A549 (cell line): ENCODE measurements around the gene ASCC2. TPM values are rescaled to one million over a fixed set of nuclear protein-coding genes. Genes with fewer than 3 reads are reported as not detected.

Experiments
- ATAC-seq, 2 experiments: fragments of 200-7000 bp in 1 of 2; fragments of >200 bp in 1 of 2; cut with Nextera tagmentation in 1 of 2; cut with Tn5 transposase in 1 of 2; 3 replicates each; pipeline versions ENCODE4 v1.8.0 to v1.9.1; 2018 to 2020; ENCODE audit warnings: mild to moderate bottlenecking in 1 of 2, moderate library complexity in 1 of 2
- CTCF ChIA-PET: fragments of 300-600 bp; sonication (Branson Sonifier 250); formaldehyde crosslinking; extraction: SDS; loops from one replicate; lab custom pipeline; 2021; ENCODE audit warnings: antibody characterized with exemption, inconsistent platforms; lab: Yijun Ruan, JAX
- POLR2A ChIA-PET: fragments of 350-600 bp; formaldehyde crosslinking; extraction: SDS; loops from one replicate; lab custom pipeline; 2021; ENCODE audit warnings: antibody characterized with exemption, inconsistent platforms; lab: Yijun Ruan, JAX
- DNase-seq, 2 experiments: peaks; one replicate each; pipeline versions ENCODE4 v3.0.0 to v3.0.0-alpha.2; 2011 to 2016; ENCODE audit warnings: low read depth in 1 of 2, low spot score in 1 of 2
- FAIRE-seq: peaks from 2 replicates; lab custom pipeline; 2011; peaks lifted over from hg19 to GRCh38; lab: Jason Lieb, UNC
- H3K27ac ChIP-seq, 2 experiments: fragments of >200 bp; sonication (Bioruptor Twin); formaldehyde crosslinking; 3 replicates each; pipeline ENCODE4 v1.5.1; 2016 to 2017
- H3K4me1 ChIP-seq: fragments of >200 bp; sonication (Bioruptor Twin); formaldehyde crosslinking; 3 replicates; pipeline ENCODE4 v1.6.1; 2016
- H3K4me2 ChIP-seq: fragments of >200 bp; sonication (Bioruptor Twin); formaldehyde crosslinking; 3 replicates; pipeline ENCODE4 v1.6.1; 2016
- H3K4me3 ChIP-seq: fragments of >200 bp; sonication (Bioruptor Twin); formaldehyde crosslinking; 3 replicates; pipeline ENCODE4 v1.5.1; 2016
- H3K9me3 ChIP-seq: fragments of >200 bp; sonication (Bioruptor Twin); formaldehyde crosslinking; 3 replicates; pipeline ENCODE4 v1.6.1; 2016
- ATOH8 ChIP-seq: fragments of 250-450 bp; sonication (Bioruptor Pico); IDR thresholded peaks from 2 replicates; pipeline ENCODE4 v1.5.0; 2020; ENCODE audit warnings: low read depth, mild to moderate bottlenecking, moderate library complexity
- CBX2 ChIP-seq: fragments of 200-600 bp; sonication (generic); IDR thresholded peaks from 2 replicates; pipeline ENCODE4 v1.6.1; 2016; ENCODE audit warnings: low read depth, mild to moderate bottlenecking, borderline replicate concordance
- CBX8 ChIP-seq: fragments of 200-600 bp; sonication (generic); IDR thresholded peaks from 2 replicates; pipeline ENCODE4 v1.6.1; 2016
- CEBPB ChIP-seq, 2 experiments: fragments of >200 bp in 1 of 2; sonication (Bioruptor Twin) in 1 of 2; formaldehyde crosslinking in 1 of 2; IDR thresholded peaks; 2 replicates each; pipeline ENCODE4 v1.6.1; 2012 to 2016
- EHF ChIP-seq: fragments of 250-450 bp; sonication (Bioruptor Pico); IDR thresholded peaks from 2 replicates; pipeline ENCODE4 v1.5.0; 2020; ENCODE audit warnings: mild to moderate bottlenecking
- FOSL2 ChIP-seq, 2 experiments: fragments of 450-650 bp in 1 of 2; fragments of >200 bp in 1 of 2; sonication (Bioruptor Twin) in 1 of 2; formaldehyde crosslinking; IDR thresholded peaks; 2 replicates each; pipeline versions ENCODE4 v1.5.0 to v1.6.1; 2016 to 2020; ENCODE audit warnings: mild to moderate bottlenecking in 1 of 2, moderate library complexity in 1 of 2
- GATA3 ChIP-seq: IDR thresholded peaks from 2 replicates; pipeline ENCODE4 v1.6.1; 2012; ENCODE audit warnings: borderline replicate concordance
- HOXB5 ChIP-seq: fragments of 250-450 bp; sonication (Bioruptor Pico); IDR thresholded peaks from 2 replicates; pipeline ENCODE4 v1.5.0; 2020; ENCODE audit warnings: mild to moderate bottlenecking, moderate library complexity
- JUN ChIP-seq, 2 experiments: fragments of >200 bp; sonication (Bioruptor Twin); formaldehyde crosslinking; IDR thresholded peaks; 2 replicates in 1 of 2; 3 replicates in 1 of 2; pipeline ENCODE4 v1.6.1; 2016 to 2017
- MAFK ChIP-seq: fragments of 450-650 bp; IDR thresholded peaks from 2 replicates; pipeline ENCODE4 v1.6.1; 2014; ENCODE audit not compliant: partially characterized antibody
- NPAS2 ChIP-seq: fragments of 250-450 bp; sonication (Bioruptor Pico); IDR thresholded peaks from 2 replicates; pipeline ENCODE4 v1.8.0; 2022; ENCODE audit warnings: mild to moderate bottlenecking, moderate library complexity, borderline replicate concordance
- NR3C1 ChIP-seq: fragments of >200 bp; sonication (Bioruptor Twin); formaldehyde crosslinking; IDR thresholded peaks from 3 replicates; pipeline ENCODE4 v1.6.1; 2017
- PBX3 ChIP-seq: IDR thresholded peaks from 2 replicates; pipeline ENCODE4 v1.6.1; 2012
- PHF8 ChIP-seq: fragments of 200-600 bp; sonication (generic); IDR thresholded peaks from 2 replicates; pipeline ENCODE4 v1.6.1; 2016; ENCODE audit warnings: low read depth, mild to moderate bottlenecking, antibody characterized with exemption, moderate library complexity, borderline replicate concordance
- POLR2A ChIP-seq: IDR thresholded peaks from 2 replicates; pipeline ENCODE4 v1.6.1; 2012; ENCODE audit warnings: mild to moderate bottlenecking, low read length
- RAD21 ChIP-seq, 2 experiments: fragments of >200 bp in 1 of 2; sonication (Bioruptor Twin) in 1 of 2; formaldehyde crosslinking in 1 of 2; IDR thresholded peaks in 1 of 2; conservative IDR thresholded peaks in 1 of 2; 2 replicates in 1 of 2; 3 replicates in 1 of 2; pipeline ENCODE4 v1.6.1; 2012 to 2018; ENCODE audit warnings: inconsistent platforms in 1 of 2
- RCOR1 ChIP-seq: fragments of 150-350 bp; IDR thresholded peaks from 2 replicates; pipeline ENCODE4 v1.6.1; 2014; ENCODE audit warnings: antibody characterized with exemption, low read length, low read depth
- SMC3 ChIP-seq: fragments of >200 bp; sonication (Bioruptor Twin); formaldehyde crosslinking; IDR thresholded peaks from 3 replicates; pipeline ENCODE4 v1.6.1; 2018; ENCODE audit warnings: inconsistent platforms
- SREBF2 ChIP-seq: fragments of 450-650 bp; IDR thresholded peaks from 2 replicates; pipeline ENCODE4 v1.6.1; 2014; ENCODE audit warnings: mild to moderate bottlenecking, moderate library complexity
- TP53 ChIP-seq: fragments of 250-450 bp; sonication (Bioruptor Pico); IDR thresholded peaks from 2 replicates; pipeline ENCODE4 v1.5.0; 2021; ENCODE audit warnings: mild to moderate bottlenecking, moderate library complexity
- ZC3H11A ChIP-seq: fragments of 450-650 bp; IDR thresholded peaks from 2 replicates; pipeline ENCODE4 v1.6.1; 2014; ENCODE audit warnings: antibody characterized with exemption, mild to moderate bottlenecking
- WGBS: methylation state at CpG from one replicate; pipeline ENCODE4 v1.1.6; 2017; ENCODE audit errors: missing lambda C conversion rate; 5-methylcytosine and 5-hydroxymethylcytosine counted together
- polyA plus RNA-seq, 4 experiments: library from polyadenylated mRNA; depleted of rRNA in 3 of 4; stranded (reverse); fragments of >200 nt; fragmentation: RNase III in 1 of 4; extraction: RNeasy Plus Mini Kit Qiagen cat#74134 plus additional on column Dnase treatment in 1 of 4; gene quantifications; 2 replicates in 3 of 4; 3 replicates in 1 of 4; pipeline ENCODE4 v1.2.3, GENCODE V29; 2011 to 2017

The ASCC2 gene
- polyA plus RNA-seq, 2 of the 4 experiments (the other 2 are of a cell fraction), result 27.2 to 31.6 TPM

GRCh38 chr22:29885610-29886009 is 47.5 kb upstream of the ASCC2 start (continued):
- no peak for TF ChIP-seq NPAS2
- no peak for TF ChIP-seq TP53 (CRISPR knock-in tag)

GRCh38 chr22:29883775-29884097 is 45.7 kb upstream of the ASCC2 start:
- no peaks in the 10 kb centered on the region for H3K9me3 ChIP-seq
- H3K27ac ChIP-seq, result peak overlapping the region; percentile 91 to 99
- CTCF ChIA-PET, result interaction anchor here (0.7 to 1.3 kb wide), 8 partner anchors 14 to 167 kb away, joined by 3 to 5 read pairs (median 3); no protein-coding TSS in a partner anchor
- WGBS, result 3% methylated on average over 5 of the region's 14 CpGs
- H3K4me2 ChIP-seq, result peak overlapping the region; percentile 71
- FAIRE-seq, result no peak
- H3K4me3 ChIP-seq, result peak overlapping the region; percentile 88
- DNase-seq, result no peak
- POLR2A ChIA-PET, result interaction anchor here (0.6 to 0.8 kb wide), 4 partner anchors 45 to 117 kb away, joined by 3 to 4 read pairs (median 3); partner anchors contain the start of genes ASCC2 and ZMAT5
- ATAC-seq, result peak; percentile 11 to 55; a peak in 2 of 6 replicates
- TF ChIP-seq MAFK (no peak), CBX2 (no peak), SREBF2 (no peak), ZC3H11A (no peak), NR3C1 (no peak), HOXB5 (CRISPR knock-in tag) (no peak), CEBPB (IDR thresholded peaks at IDR 0.05) (no peak), EHF (no peak), PBX3 (no peak), FOSL2 (IDR thresholded peaks at IDR 0.05) (no peak), FOSL2 (CRISPR knock-in tag; IDR thresholded peaks at IDR 0.05) (no peak), GATA3 (no peak), RCOR1 (no peak)
- H3K4me1 ChIP-seq, result peaks cover 14% of the 10 kb centered on the region; the same call in 2 of the 3 replicates

- H3K4me1 ChIP-seq, result peaks cover 14% of the 10 kb centered on the region; the same call in 2 of the 3 replicates
- TF ChIP-seq MAFK, result no peak
- TF ChIP-seq CBX8, result no peak
- TF ChIP-seq ATOH8 (CRISPR knock-in tag), result no peak
- TF ChIP-seq PHF8, result peak; percentile 26; the same call in 1 of the 2 replicates
- TF ChIP-seq POLR2A, result peak; percentile 42
- TF ChIP-seq SMC3, result peak; percentile 48; the same call in 2 of the 3 replicates
- TF ChIP-seq JUN (IDR thresholded peaks at IDR 0.05), result peak in 1 of 2 experiments; percentile 38; a peak in 1 of 5 replicates
- TF ChIP-seq RAD21 (conservative IDR thresholded peaks at IDR 0.05 in 1 of 2, IDR thresholded peaks at IDR 0.05 in 1 of 2), result peak in 1 of 2 experiments; percentile 45; a peak in 2 of 5 replicates
- TF ChIP-seq, all 56 proteins: peak for 5
- DNase-seq (peak; percentile 42 to 89), FAIRE-seq (no peak), ATAC-seq (peak; percentile 92 to 96)
- Histone ChIP-seq H3K4me2 (peak within 1 kb of the TSS; percentile 71), H3K9me3 (no peaks in the 10 kb centered on the region), H3K27ac (peak within 1 kb of the TSS; percentile 91 to 99), H3K4me3 (peak within 1 kb of the TSS; percentile 88)
- 0% methylated on average over 5 of the region's 82 CpGs for WGBS
- ChIA-PET POLR2A (interaction anchor here (0.6 to 0.8 kb wide), 4 partner anchors 45 to 117 kb away, joined by 3 to 4 read pairs (median 3); partner anchors contain the start of genes ASCC2 and ZMAT5), CTCF (interaction anchor here (0.7 to 1.4 kb wide), 9 partner anchors 14 to 166 kb away, joined by 3 to 5 read pairs (median 3); no protein-coding TSS in a partner anchor)
Measured at GRCh38 chr22:29883045-29883774, 45.1 kb upstream of the ASCC2 start, which contains the start of gene MTMR3. TSS of gene MTMR3 (plus strand) at chr22:29883174. CDS start at chr22:29971060, 87,886 bp downstream.
